ENCODE data around the gene IQCE.
"Not testable (repeated sequence)": the region's sequence is repeated elsewhere in the genome, so short reads cannot be mapped to it uniquely, and the experiment has no call there.

Gene IQCE

DNA sequence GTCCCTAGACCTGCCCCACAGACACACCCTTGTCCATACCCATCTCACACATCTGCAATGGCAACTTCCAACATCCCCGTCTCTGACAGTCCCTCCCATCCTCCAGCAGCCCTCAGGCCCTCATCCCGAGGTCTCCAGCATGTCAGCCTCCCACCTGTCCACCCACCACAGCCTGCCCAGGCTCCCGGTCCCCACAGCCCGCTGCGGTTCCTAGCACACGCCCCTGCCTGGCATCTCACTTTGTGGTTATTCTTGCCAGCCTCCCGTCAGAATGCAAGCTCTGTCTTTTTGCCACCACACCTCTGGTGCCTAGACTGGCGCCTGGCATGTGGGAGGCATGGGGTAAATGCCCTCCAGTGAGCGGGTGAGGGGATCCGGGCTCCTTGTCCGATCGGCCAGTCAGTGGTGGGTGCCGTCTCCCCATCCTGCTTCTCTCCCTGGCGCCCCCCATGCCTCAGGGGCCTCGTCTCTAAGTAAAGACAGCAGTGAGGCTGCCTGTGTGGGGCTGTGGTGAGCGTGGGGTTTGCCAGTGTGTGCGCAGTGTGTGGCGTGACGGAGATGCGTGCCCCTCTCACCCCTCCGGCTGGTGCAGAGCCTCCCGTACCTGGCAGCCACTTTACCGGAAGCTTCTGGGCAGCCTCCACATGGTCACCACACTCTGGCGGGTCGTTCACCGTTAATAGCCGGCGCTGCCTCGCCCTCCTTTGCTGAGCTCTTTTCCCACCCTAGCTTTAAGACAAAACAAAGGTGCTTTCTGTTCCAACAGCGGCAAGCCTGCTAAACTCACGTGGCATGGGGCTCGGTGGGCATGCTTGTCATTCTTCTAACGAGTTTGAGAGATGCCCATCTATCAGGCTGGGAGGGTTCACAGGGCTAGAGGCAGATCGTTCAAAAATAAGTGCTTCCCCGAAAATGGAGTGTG, 44.5 kb downstream of the IQCE start:
- DNase-seq: no peak

DNA sequence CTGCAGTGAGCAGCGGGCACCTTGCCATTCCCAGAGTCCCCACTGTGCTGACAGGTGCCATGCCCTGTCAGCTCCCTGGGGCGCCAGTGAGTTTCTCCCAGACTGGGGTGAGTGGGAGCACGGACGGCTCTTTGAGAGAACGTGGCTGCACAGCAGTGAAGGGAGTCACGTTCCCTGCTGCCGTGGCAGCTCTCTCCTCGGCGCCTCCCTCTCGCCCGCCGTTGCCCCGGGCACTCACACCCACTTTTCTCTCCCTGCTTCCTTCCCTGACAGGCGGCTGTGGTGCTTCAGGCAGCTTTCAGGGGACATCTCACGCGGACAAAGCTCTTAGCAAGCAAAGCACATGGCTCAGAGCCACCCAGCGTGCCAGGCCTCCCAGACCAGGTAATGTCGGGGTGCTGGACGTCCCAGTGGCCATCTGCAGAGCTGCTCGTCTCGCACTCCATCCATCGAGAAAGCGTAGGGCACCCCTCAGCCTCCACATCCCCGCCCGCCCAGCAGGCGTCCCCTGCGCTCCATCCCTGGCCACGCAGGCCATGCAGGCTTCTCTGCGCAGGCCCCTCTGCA, 45.9 kb downstream of the IQCE start:
- DNase-seq: no peak

DNA sequence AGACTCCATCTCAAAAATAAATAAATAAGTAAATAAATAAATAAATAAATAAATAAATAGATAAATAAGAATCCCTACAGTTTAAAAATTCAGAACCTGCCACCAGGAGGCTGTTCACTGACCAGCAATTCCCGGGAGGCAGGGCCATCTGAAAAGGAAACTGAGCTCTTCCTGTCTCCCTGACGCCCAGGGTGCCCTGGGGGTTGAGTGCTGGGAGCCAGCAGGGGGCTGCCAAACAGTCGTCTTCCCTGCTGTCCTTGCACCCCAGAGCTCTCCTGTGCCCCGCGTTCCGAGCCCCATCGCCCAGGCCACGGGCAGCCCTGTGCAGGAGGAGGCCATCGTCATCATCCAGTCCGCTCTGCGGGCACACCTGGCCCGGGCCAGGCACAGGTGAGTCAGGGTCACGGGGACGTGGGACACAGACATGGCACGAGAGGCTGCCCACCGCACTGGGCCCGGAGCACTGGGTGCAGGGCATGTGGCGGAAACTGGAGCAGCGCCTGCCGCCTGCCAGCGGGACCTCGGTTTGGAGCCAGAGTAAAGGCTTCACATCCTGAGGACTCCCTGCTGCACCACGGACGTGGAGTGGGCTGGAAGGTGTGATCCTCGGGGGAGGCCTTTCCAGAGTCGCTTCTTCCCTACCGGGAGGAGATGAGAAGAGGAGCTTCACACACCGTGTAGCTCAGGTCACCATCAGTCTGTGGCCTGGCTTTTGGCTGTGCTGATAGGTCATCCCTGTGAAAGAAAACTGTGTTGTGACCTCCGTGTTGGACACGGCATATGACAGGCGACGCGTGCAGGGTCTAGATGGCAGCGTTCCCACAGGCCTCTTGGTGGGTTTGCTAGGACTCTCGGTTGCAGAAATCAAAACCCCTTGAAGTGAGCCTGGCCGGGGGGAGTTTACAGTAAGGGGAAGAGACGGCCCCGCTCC, 47.1 kb downstream of the IQCE start:
- no peak for DNase-seq

GRCh38 chr7:2606539-2606936, 47.8 kb downstream of the IQCE start:
- DNase-seq: no peak

- no peak for DNase-seq
Observed at GRCh38 chr7:2607122-2607922, 48.5 kb downstream of the IQCE start.

DNA sequence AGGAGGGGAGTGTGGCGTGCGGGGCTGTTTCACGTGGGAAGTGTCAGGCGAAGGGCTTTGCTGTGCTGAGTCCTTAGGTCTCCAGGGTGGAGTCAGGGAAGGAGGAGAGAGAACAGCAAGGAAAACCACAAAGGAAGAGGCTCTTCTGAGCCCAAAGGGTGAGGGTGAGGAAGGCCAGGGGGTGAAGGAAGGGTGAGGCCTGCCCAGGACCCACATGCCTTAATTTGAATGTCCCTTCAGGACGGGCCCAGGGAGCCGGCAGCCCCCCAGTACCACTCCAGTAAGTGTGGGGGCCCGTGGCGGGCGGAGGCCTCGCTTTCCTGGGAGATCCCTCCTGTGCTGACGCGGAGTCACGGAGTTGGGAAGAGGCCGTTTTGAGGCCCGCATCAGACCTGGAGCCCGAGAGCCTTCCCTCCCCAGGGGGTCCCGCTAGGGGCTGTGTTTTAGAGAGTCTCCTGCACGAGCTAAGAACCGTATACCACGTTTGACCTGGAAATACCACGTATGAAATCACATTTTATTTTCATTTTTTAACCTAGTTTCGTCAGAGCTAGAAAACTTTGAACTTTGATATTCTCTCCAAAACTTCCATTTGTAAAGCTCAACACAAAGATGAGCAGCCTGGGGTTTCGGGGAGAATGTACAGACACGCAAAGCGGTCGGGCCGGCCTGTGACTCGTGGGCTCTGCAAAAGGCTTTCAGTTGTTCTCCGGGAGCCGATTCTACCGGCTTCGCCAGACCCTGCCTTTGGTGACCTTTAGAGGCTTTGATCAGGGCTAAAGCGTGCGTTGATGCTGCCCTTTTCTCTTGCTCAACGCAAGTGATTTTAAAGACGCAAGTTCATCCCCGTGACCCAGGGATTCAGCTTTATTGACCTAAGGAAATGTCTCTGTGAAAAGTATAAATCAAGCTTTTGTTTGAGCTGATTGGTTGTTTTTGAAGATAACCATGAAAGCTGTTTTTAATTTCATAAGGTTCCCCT, 49.4 kb downstream of the IQCE start:
- DNase-seq: no peak

- DNase-seq: no peak
Observed at GRCh38 chr7:2608921-2609411, 50.2 kb downstream of the IQCE start.

GRCh38 chr7:2609646-2610045, 50.9 kb downstream of the IQCE start:
- not testable (repeated sequence) for DNase-seq

DNA sequence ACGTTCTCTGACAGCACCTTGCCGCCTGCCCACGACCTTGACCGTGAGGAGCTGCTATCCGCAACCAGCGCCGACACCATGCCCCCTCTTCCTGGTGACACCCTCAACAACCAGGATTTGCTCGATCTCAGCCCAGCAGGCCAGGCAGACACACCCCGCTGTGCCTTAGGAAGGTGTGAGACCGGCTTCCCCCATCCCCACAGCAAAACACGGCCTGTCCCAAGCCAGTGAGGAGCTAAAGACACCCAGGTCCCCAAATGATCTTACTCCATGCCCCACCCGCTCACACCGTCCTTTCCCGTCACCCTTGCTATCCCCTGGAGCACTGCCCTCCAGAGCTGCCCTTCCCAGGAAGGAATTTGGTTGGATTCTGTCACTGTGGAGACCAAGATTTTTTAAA, 51.7 kb downstream of the IQCE start:
- DNase-seq: no peak

- no peak for DNase-seq
Observed at GRCh38 chr7:2610898-2611297, 52.1 kb downstream of the IQCE start.

DNA sequence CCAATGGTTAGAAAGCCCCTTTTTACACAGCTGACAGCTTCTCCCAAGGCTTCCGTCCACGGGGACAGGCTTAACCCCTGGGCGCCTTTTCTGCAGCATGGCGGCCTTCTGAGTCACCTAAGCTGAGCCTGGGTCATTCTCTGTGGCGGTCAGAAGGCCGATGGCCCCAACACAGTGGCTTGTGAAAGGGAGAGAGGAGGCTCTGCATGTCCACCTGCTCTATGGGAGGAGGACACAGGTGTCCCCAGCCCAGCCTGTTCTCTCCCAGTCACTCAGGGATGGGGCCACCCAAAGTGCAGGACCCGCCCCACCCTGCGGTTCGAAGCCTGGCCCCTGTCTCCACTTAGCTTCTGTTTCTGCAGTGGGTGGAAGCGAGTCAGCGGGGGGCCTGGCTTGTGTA, 52.6 kb downstream of the IQCE start:
- no peak for DNase-seq

DNA sequence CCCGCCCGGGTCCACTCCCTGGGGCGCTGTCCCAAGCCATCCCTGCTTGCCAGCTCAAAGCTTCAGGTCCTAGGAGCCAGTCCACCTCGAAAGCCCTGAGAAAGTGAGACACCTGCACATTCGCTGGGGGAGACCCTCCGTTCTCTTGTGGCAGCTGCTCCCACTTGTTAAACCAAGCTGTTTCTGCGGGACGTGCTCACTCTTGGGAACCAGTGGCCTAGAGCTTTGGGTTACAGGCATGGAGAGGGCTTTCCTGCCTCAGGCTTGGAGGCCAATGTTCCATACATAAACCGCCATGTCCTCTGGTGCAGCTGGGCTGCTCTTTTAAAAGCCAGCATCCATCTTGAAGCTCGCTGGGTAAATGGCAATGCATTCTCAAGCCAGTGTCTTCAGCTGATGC, 53.1 kb downstream of the IQCE start:
- DNase-seq: no peak

DNA sequence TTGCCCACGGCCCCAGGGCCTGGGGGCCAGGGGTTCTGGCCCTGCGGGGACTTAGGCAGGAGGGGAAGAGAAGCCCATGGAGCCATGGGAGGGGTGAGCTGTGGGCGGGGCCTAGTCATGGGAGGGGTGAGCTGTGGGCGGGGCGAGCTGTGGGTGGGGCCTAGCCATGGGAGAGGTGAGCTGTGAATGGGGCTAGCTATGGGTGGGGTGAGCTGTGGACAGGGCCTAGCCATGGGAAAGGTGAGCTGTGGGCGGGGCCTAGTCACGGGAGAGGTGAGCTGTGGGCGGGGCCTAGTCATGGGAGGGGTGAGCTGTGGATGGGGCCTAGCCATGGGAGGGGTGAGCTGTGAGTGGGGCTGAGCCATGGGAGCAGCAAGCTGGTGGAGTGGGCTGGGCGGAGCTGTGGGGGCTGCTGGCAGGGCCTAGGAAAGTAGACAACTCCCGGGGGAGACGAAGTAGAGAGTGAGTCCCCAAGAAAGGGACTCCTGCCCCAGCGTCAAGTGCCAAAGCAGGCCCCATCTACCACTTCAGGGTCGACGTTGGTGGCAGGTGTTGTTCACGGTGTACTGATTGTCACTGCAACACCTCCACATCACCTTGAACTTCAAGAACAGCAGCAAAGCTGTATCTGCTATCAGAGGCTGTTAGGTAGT, 53.8 kb downstream of the IQCE start:
- no peak for DNase-seq

- no peak for DNase-seq
Observed at GRCh38 chr7:2613098-2613930, 54.5 kb downstream of the IQCE start.

DNA sequence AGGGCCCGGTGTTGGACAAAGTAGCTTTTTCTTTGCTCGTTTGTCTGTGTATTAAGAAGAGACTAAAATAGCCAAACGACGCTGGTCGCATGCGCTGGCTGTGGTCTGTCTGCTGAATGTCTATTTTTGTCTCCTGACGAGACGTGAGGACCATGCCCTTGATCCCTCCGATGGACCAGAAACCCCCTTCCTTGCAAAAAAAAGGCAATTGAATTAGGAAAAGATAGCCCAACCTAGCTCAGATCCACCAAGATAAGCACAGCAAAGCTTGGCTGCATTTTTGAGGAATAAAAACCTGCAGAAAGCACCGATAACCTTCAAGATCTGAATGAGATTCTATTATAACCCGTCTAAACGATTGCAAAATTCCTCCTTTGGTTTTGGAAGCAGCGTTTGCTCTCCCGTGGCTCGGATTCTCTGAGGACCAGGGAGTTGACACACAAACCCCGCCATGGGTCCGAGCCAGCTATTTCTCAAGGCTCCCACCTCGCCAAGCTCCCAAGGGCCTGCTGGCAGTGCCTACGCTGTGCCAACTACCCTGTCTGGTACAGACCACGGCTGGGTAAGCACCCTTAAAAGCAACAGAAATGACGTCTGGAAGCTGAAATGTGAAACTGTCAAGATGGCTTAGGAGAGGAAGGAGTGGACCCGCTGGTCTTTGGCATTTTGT, 55.3 kb downstream of the IQCE start:
- no peak for DNase-seq

DNA sequence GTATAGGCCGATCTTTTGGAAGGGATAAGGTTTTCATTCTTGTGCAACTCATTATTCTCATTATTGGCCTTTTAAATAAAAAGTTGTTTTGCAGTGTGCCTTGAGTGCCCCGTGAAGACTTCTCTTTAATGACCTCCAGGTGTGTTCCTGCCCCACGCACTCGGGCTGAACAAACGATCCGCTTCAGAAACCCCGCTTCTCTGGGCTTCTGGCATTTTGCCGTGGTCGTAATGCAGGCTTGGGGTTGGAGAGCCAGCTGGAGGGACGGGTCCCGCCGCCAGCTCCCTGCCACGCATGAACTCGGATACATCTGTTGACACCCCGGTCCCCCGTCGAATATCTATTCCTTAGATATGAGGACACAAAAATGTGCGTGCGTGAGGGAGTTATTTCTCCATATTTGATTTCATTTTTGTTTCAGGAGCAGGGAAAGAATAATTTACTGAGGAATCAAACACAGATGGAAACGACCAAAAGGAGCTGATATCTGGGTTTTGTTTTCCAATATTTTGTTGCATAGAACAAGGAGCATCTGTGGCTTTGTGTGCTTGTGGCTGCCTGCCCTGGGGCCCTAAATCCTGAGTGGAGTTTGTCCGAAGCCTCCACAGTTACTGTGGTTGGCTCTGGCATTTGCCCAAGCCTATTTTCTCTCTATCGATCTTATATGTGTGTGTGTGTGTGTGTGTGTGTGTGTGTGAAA, 56.0 kb downstream of the IQCE start:
- no peak for DNase-seq

- DNase-seq: no peak
Observed at GRCh38 chr7:2616387-2617324, 57.9 kb downstream of the IQCE start.
